ENCODE data around the gene WDR5.
A peak's percentile ranks its signal among the peaks of the same experiment; 100 is the strongest.

WDR5 gene

GRCh38 chr9:134123764-134124128 lies 12.1 kb upstream of the WDR5 start:
- no peaks in the 10 kb centered on the region for H3K4me1 ChIP-seq (ENCODE audit: control insufficient read depth, insufficient read depth, low read length)
- peaks cover 19% of the 10 kb centered on the region for H3K27me3 ChIP-seq (replicated peaks; ENCODE audit: control insufficient read depth, insufficient read depth, low read length)
- H3K9ac ChIP-seq (ENCODE audit: low read length) = no peak overlapping the region
- no peak overlapping the region for H3K4me3 ChIP-seq (ENCODE audit: low read length)
- no peaks in the 10 kb centered on the region for H3K36me3 ChIP-seq (ENCODE audit: control insufficient read depth, insufficient read depth, low read length, severe bottlenecking)
- peak; percentile 8 for DNase-seq (ENCODE audit: low read depth)
- no peaks in the 10 kb centered on the region for H3K9me3 ChIP-seq (ENCODE audit: control insufficient read depth, low read length)

- H3K4me1 ChIP-seq (ENCODE audit: control insufficient read depth, insufficient read depth, low read length) = no peaks in the 10 kb centered on the region
- peaks cover 25% of the 10 kb centered on the region for H3K27me3 ChIP-seq (replicated peaks; ENCODE audit: control insufficient read depth, insufficient read depth, low read length)
- no peaks in the 10 kb centered on the region for H3K36me3 ChIP-seq (ENCODE audit: control insufficient read depth, insufficient read depth, low read length, severe bottlenecking)
- H3K4me3 ChIP-seq (ENCODE audit: low read length) = no peak overlapping the region
- no peak overlapping the region for H3K9ac ChIP-seq (ENCODE audit: low read length)
- no peak for DNase-seq (ENCODE audit: low read depth)
- H3K9me3 ChIP-seq (ENCODE audit: control insufficient read depth, low read length) = no peaks in the 10 kb centered on the region
Observed at GRCh38 chr9:134125413-134126095, 10.3 kb upstream of the WDR5 start.

GRCh38 chr9:134126373-134126772 lies 9.5 kb upstream of the WDR5 start:
- no peak for DNase-seq (ENCODE audit: low read depth)
- H3K4me3 ChIP-seq (ENCODE audit: low read length) = no peak overlapping the region
- H3K9me3 ChIP-seq (ENCODE audit: control insufficient read depth, low read length) = no peaks in the 10 kb centered on the region
- H3K9ac ChIP-seq (ENCODE audit: low read length) = no peak overlapping the region
- H3K27me3 ChIP-seq (replicated peaks; ENCODE audit: control insufficient read depth, insufficient read depth, low read length) = peaks cover 25% of the 10 kb centered on the region
- no peaks in the 10 kb centered on the region for H3K36me3 ChIP-seq (ENCODE audit: control insufficient read depth, insufficient read depth, low read length, severe bottlenecking)
- H3K4me1 ChIP-seq (ENCODE audit: control insufficient read depth, insufficient read depth, low read length) = no peaks in the 10 kb centered on the region

- Histone ChIP-seq H3K36me3 (ENCODE audit: control insufficient read depth, insufficient read depth, low read length, severe bottlenecking) (no peaks in the 10 kb centered on the region), H3K4me3 (ENCODE audit: low read length) (no peak overlapping the region), H3K4me1 (ENCODE audit: control insufficient read depth, insufficient read depth, low read length) (no peaks in the 10 kb centered on the region), H3K9ac (ENCODE audit: low read length) (no peak overlapping the region), H3K27me3 (replicated peaks; ENCODE audit: control insufficient read depth, insufficient read depth, low read length) (peaks cover 25% of the 10 kb centered on the region), H3K9me3 (ENCODE audit: control insufficient read depth, low read length) (no peaks in the 10 kb centered on the region)
- DNase-seq (ENCODE audit: low read depth) = no peak
Observed at GRCh38 chr9:134127065-134127580, 8.8 kb upstream of the WDR5 start.

GRCh38 chr9:134127616-134128015 lies 8.3 kb upstream of the WDR5 start:
- H3K4me3 ChIP-seq (ENCODE audit: low read length) = no peak overlapping the region
- peaks cover 3% of the 10 kb centered on the region for H3K4me1 ChIP-seq (ENCODE audit: control insufficient read depth, insufficient read depth, low read length)
- peaks cover 25% of the 10 kb centered on the region for H3K27me3 ChIP-seq (replicated peaks; ENCODE audit: control insufficient read depth, insufficient read depth, low read length)
- no peak overlapping the region for H3K9ac ChIP-seq (ENCODE audit: low read length)
- no peaks in the 10 kb centered on the region for H3K36me3 ChIP-seq (ENCODE audit: control insufficient read depth, insufficient read depth, low read length, severe bottlenecking)
- no peaks in the 10 kb centered on the region for H3K9me3 ChIP-seq (ENCODE audit: control insufficient read depth, low read length)
- no peak for DNase-seq (ENCODE audit: low read depth)

GRCh38 chr9:134128727-134129679 lies 6.9 kb upstream of the WDR5 start:
- no peaks in the 10 kb centered on the region for H3K36me3 ChIP-seq (ENCODE audit: control insufficient read depth, insufficient read depth, low read length, severe bottlenecking)
- no peaks in the 10 kb centered on the region for H3K9me3 ChIP-seq (ENCODE audit: control insufficient read depth, low read length)
- H3K27me3 ChIP-seq (replicated peaks; ENCODE audit: control insufficient read depth, insufficient read depth, low read length) = peaks cover 25% of the 10 kb centered on the region
- no peak overlapping the region for H3K4me3 ChIP-seq (ENCODE audit: low read length)
- H3K4me1 ChIP-seq (ENCODE audit: control insufficient read depth, insufficient read depth, low read length) = peaks cover 6% of the 10 kb centered on the region
- no peak overlapping the region for H3K9ac ChIP-seq (ENCODE audit: low read length)
- DNase-seq (ENCODE audit: low read depth) = no peak

GRCh38 chr9:134130503-134131375 lies 5.1 kb upstream of the WDR5 start:
- peaks cover 11% of the 10 kb centered on the region for H3K4me1 ChIP-seq (ENCODE audit: control insufficient read depth, insufficient read depth, low read length)
- H3K9me3 ChIP-seq (ENCODE audit: control insufficient read depth, low read length) = no peaks in the 10 kb centered on the region
- H3K36me3 ChIP-seq (ENCODE audit: control insufficient read depth, insufficient read depth, low read length, severe bottlenecking) = no peaks in the 10 kb centered on the region
- no peak overlapping the region for H3K9ac ChIP-seq (ENCODE audit: low read length)
- DNase-seq (ENCODE audit: low read depth) = no peak
- H3K4me3 ChIP-seq (ENCODE audit: low read length) = no peak overlapping the region
- H3K27me3 ChIP-seq (replicated peaks; ENCODE audit: control insufficient read depth, insufficient read depth, low read length) = peaks cover 22% of the 10 kb centered on the region

- Histone ChIP-seq H3K4me1 (ENCODE audit: control insufficient read depth, insufficient read depth, low read length) (peaks cover 11% of the 10 kb centered on the region), H3K9ac (ENCODE audit: low read length) (no peak overlapping the region), H3K27me3 (replicated peaks; ENCODE audit: control insufficient read depth, insufficient read depth, low read length) (peaks cover 20% of the 10 kb centered on the region), H3K36me3 (ENCODE audit: control insufficient read depth, insufficient read depth, low read length, severe bottlenecking) (no peaks in the 10 kb centered on the region), H3K9me3 (ENCODE audit: control insufficient read depth, low read length) (no peaks in the 10 kb centered on the region), H3K4me3 (ENCODE audit: low read length) (no peak overlapping the region)
- DNase-seq (ENCODE audit: low read depth) = no peak
Observed at GRCh38 chr9:134131471-134132207, 4.2 kb upstream of the WDR5 start.

- Histone ChIP-seq H3K9me3 (ENCODE audit: control insufficient read depth, low read length) (no peaks in the 10 kb centered on the region), H3K9ac (ENCODE audit: low read length) (no peak overlapping the region), H3K4me1 (ENCODE audit: control insufficient read depth, insufficient read depth, low read length) (peaks cover 17% of the 10 kb centered on the region), H3K27me3 (replicated peaks; ENCODE audit: control insufficient read depth, insufficient read depth, low read length) (peaks cover 19% of the 10 kb centered on the region), H3K36me3 (ENCODE audit: control insufficient read depth, insufficient read depth, low read length, severe bottlenecking) (no peaks in the 10 kb centered on the region), H3K4me3 (ENCODE audit: low read length) (no peak overlapping the region)
- DNase-seq (ENCODE audit: low read depth) = no peak
Observed at GRCh38 chr9:134132208-134132870, 3.5 kb upstream of the WDR5 start.

- H3K4me3 ChIP-seq (ENCODE audit: low read length) = peak overlapping the region; percentile 90
- H3K9ac ChIP-seq (ENCODE audit: low read length) = peak overlapping the region; percentile 93
- no peak for DNase-seq (ENCODE audit: low read depth)
- peaks cover under 1% of the 10 kb centered on the region for H3K27me3 ChIP-seq (replicated peaks; ENCODE audit: control insufficient read depth, insufficient read depth, low read length)
- H3K9me3 ChIP-seq (ENCODE audit: control insufficient read depth, low read length) = no peaks in the 10 kb centered on the region
- peaks cover 42% of the 10 kb centered on the region for H3K4me1 ChIP-seq (ENCODE audit: control insufficient read depth, insufficient read depth, low read length)
- peaks cover 3% of the 10 kb centered on the region for H3K36me3 ChIP-seq (ENCODE audit: control insufficient read depth, insufficient read depth, low read length, severe bottlenecking)
Observed at GRCh38 chr9:134134949-134135342, 936 bp upstream of the WDR5 start.

All from adipocyte (in vitro differentiated cells).